ENCODE results near the gene FAM83G.

Gene FAM83G

DNA sequence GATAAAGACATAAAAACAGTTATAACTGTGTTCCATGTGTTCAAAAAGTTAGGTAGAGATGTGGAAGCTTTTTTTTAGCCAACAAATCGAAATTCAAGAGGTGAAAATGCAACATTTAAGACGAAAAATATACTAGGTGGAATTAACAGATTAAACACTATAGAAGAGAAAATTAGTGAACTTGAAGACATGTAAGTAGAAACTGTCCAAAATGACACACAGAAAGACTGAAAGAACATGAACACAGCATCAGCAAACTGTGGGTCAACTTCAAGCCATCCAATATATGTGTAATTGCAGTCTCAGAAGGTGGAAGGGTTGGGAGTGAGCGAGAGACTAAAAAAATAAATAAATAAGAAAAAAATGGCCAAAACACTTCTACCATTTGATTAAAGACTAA, 9.3 kb downstream of the FAM83G start:
- no peak overlapping the region for H3K4me3 ChIP-seq (ENCODE audit: severe bottlenecking)
- peaks cover 5% of the 10 kb centered on the region for H3K9me3 ChIP-seq (ENCODE audit: severe bottlenecking)
- no peak for ATAC-seq (ENCODE audit: low read depth)
- no peaks in the 10 kb centered on the region for H3K27me3 ChIP-seq (ENCODE audit: insufficient read depth, poor library complexity, severe bottlenecking)
- H3K36me3 ChIP-seq (ENCODE audit: low read depth) = peaks cover 55% of the 10 kb centered on the region
- TF ChIP-seq, protein P1, sequence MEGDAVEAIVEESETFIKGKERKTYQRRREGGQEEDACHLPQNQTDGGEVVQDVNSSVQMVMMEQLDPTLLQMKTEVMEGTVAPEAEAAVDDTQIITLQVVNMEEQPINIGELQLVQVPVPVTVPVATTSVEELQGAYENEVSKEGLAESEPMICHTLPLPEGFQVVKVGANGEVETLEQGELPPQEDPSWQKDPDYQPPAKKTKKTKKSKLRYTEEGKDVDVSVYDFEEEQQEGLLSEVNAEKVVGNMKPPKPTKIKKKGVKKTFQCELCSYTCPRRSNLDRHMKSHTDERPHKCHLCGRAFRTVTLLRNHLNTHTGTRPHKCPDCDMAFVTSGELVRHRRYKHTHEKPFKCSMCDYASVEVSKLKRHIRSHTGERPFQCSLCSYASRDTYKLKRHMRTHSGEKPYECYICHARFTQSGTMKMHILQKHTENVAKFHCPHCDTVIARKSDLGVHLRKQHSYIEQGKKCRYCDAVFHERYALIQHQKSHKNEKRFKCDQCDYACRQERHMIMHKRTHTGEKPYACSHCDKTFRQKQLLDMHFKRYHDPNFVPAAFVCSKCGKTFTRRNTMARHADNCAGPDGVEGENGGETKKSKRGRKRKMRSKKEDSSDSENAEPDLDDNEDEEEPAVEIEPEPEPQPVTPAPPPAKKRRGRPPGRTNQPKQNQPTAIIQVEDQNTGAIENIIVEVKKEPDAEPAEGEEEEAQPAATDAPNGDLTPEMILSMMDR (IDR thresholded peaks at IDR 0.05; ENCODE audit: poor library complexity, severe bottlenecking) = no peak
- H3K4me1 ChIP-seq (ENCODE audit: insufficient read depth, poor library complexity, severe bottlenecking) = peaks cover 4% of the 10 kb centered on the region
- no peak for DNase-seq (ENCODE audit: low spot score)
- no peak overlapping the region for H3K27ac ChIP-seq (ENCODE audit: poor library complexity, severe bottlenecking)

DNA sequence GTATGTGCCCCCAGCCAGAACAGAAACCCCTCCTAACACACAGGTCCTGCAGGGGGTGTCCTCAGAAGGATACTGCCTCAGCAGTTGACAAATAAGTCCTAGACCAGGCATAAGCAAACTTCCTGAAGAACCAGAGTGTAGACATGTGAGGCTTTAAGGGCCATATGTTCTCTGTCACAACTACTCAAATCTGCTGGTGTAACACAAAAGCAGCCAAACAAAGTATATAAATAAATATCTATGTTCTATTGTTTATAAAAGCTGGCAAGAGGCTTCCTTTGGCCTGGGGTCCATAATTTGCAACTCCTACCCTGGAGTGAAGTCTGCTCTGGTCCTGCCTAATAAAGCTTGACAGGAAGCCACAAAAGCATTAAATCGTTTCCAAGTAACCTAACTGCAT, 9.9 kb downstream of the FAM83G start:
- TF ChIP-seq, protein P1 (IDR thresholded peaks at IDR 0.05; ENCODE audit: poor library complexity, severe bottlenecking) = no peak
- no peak overlapping the region for H3K4me3 ChIP-seq (ENCODE audit: severe bottlenecking)
- H3K4me1 ChIP-seq (ENCODE audit: insufficient read depth, poor library complexity, severe bottlenecking) = no peaks in the 10 kb centered on the region
- H3K27ac ChIP-seq (ENCODE audit: poor library complexity, severe bottlenecking) = no peak overlapping the region
- no peaks in the 10 kb centered on the region for H3K27me3 ChIP-seq (ENCODE audit: insufficient read depth, poor library complexity, severe bottlenecking)
- DNase-seq (ENCODE audit: low spot score) (no peak), ATAC-seq (ENCODE audit: low read depth) (no peak)
- H3K9me3 ChIP-seq (ENCODE audit: severe bottlenecking) = peaks cover 5% of the 10 kb centered on the region
- peaks cover 52% of the 10 kb centered on the region for H3K36me3 ChIP-seq (ENCODE audit: low read depth)

DNA sequence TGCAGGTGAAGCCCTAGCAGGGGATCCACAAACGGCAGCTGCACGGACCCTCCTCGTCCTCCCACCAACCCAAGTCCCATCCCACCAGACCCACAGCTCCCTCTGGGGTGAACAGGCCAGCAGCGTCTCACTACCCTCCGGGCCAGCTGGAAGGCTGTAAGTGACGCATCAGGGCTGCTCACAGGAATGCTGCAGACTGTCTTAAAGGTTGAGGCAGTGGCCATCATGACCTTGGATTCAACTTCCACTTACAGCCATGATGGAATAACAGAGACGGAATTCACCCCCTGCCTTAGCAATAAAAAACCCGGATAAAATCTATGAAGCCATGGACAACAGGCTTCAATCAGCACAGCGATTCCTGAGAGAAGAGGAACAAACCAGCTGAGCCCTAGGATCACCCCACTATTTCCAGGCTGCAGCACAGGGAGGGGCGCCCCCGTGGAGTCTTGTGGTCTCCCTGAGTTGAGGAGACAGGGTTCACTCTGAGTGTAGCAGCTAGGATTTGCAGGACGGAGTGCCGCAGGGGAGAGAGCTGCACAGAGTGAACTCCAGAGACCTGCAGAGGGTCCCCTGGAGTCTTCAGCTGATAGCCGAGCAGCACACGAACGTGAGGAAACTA, 10.5 kb downstream of the FAM83G start:
- DNase-seq (ENCODE audit: low spot score) = no peak
- Histone ChIP-seq H3K9me3 (ENCODE audit: severe bottlenecking) (peaks cover 5% of the 10 kb centered on the region), H3K27ac (ENCODE audit: poor library complexity, severe bottlenecking) (no peak overlapping the region), H3K36me3 (ENCODE audit: low read depth) (peaks cover 50% of the 10 kb centered on the region), H3K4me3 (ENCODE audit: severe bottlenecking) (no peak overlapping the region), H3K27me3 (ENCODE audit: insufficient read depth, poor library complexity, severe bottlenecking) (no peaks in the 10 kb centered on the region), H3K4me1 (ENCODE audit: insufficient read depth, poor library complexity, severe bottlenecking) (no peaks in the 10 kb centered on the region)
- TF ChIP-seq, protein P1 (IDR thresholded peaks at IDR 0.05; ENCODE audit: poor library complexity, severe bottlenecking) = no peak
- ATAC-seq (ENCODE audit: low read depth) = no peak

- H3K27me3 ChIP-seq (ENCODE audit: insufficient read depth, poor library complexity, severe bottlenecking) = no peaks in the 10 kb centered on the region
- no peak overlapping the region for H3K27ac ChIP-seq (ENCODE audit: poor library complexity, severe bottlenecking)
- TF ChIP-seq, protein P1 (IDR thresholded peaks at IDR 0.05; ENCODE audit: poor library complexity, severe bottlenecking) = no peak
- DNase-seq (ENCODE audit: low spot score) = no peak
- no peak overlapping the region for H3K4me3 ChIP-seq (ENCODE audit: severe bottlenecking)
- ATAC-seq (ENCODE audit: low read depth) = no peak
- no peaks in the 10 kb centered on the region for H3K4me1 ChIP-seq (ENCODE audit: insufficient read depth, poor library complexity, severe bottlenecking)
- H3K9me3 ChIP-seq (ENCODE audit: severe bottlenecking) = peaks cover 5% of the 10 kb centered on the region
- peaks cover 48% of the 10 kb centered on the region for H3K36me3 ChIP-seq (ENCODE audit: low read depth)
Measured at GRCh38 chr17:18992454-18993130, 12.0 kb downstream of the FAM83G start.
